Sigmoid colon (tissue), 4 donors: ENCODE results near the gene FBP2.

ENCODE experiments used
- EP300 ChIP-seq, 4 donors: sonication (generic); formaldehyde crosslinking; IDR thresholded peaks; one replicate each; pipeline ENCODE4 v1.6.1; 2017; ENCODE audit warnings: antibody characterized with exemption in 4 of 4
- POLR2A ChIP-seq, 2 donors: fragments of 450-650 bp; IDR thresholded peaks; one replicate each; pipeline ENCODE4 v1.6.1; 2016; ENCODE audit warnings: antibody characterized with exemption in 2 of 2, mild to moderate bottlenecking in 2 of 2, moderate library complexity in 2 of 2
- POLR2AphosphoS5 ChIP-seq, 4 donors: sonication (generic); formaldehyde crosslinking; IDR thresholded peaks; one replicate each; pipeline ENCODE4 v1.6.1; 2017; ENCODE audit warnings: antibody characterized with exemption in 4 of 4
- TF ChIP-seq, protein P1 (sequence below), 4 experiments: fragments of 450-650 bp in 3 of 4; fragments of 200-600 bp in 1 of 4; IDR thresholded peaks; one replicate each; pipeline ENCODE4 v1.5.1; 2016 to 2019; ENCODE audit warnings: antibody characterized with exemption in 4 of 4, mild to moderate bottlenecking in 3 of 4, moderate library complexity in 2 of 4

DNA sequence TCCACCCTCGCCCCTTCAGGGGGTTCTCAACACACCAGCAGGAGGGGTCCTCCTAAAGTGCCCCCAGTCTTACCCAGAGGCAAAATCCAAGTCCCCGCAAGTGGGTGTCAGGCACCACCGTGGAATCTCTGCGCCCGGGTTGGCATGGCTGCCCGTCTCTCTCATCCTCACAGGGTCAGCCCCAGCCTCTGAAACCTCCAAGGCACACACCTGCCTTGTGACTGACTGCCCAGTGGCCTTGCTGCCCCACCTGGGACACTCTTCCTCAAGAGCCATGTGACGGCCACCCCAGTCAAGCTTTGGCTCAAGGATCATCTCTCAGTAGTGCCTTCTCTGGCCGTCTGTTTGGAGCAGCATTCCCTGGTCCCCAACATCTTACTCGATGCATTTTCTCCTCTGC, 4.9 kb downstream of the FBP2 start:
- TF ChIP-seq, protein P1, sequence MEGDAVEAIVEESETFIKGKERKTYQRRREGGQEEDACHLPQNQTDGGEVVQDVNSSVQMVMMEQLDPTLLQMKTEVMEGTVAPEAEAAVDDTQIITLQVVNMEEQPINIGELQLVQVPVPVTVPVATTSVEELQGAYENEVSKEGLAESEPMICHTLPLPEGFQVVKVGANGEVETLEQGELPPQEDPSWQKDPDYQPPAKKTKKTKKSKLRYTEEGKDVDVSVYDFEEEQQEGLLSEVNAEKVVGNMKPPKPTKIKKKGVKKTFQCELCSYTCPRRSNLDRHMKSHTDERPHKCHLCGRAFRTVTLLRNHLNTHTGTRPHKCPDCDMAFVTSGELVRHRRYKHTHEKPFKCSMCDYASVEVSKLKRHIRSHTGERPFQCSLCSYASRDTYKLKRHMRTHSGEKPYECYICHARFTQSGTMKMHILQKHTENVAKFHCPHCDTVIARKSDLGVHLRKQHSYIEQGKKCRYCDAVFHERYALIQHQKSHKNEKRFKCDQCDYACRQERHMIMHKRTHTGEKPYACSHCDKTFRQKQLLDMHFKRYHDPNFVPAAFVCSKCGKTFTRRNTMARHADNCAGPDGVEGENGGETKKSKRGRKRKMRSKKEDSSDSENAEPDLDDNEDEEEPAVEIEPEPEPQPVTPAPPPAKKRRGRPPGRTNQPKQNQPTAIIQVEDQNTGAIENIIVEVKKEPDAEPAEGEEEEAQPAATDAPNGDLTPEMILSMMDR (IDR thresholded peaks at IDR 0.05), result no peak
- TF ChIP-seq POLR2A (IDR thresholded peaks at IDR 0.05) (no peak), EP300 (IDR thresholded peaks at IDR 0.05) (no peak), POLR2AphosphoS5 (IDR thresholded peaks at IDR 0.05) (no peak)
